Activated B cell treated with CpG ODN at 0.5 μM for 24 hours (primary cell): ENCODE measurements around the gene THOP1. TPM values are rescaled to one million over a fixed set of nuclear protein-coding genes. Genes with fewer than 3 reads are reported as not detected.

ENCODE experiments used
- ATAC-seq: fragments of 200-7000 bp; cut with Tn5 transposase; one replicate; pipeline ENCODE4 v1.10.0; 2021; ENCODE audit warnings: low read depth, mild to moderate bottlenecking, moderate library complexity
- CTCF ChIA-PET: fragments of 350-600 bp; sonication (Branson Sonifier 250); formaldehyde crosslinking; loops from one replicate; lab custom pipeline; 2021; ENCODE audit warnings: antibody characterized with exemption; lab: Charles Lee
- POLR2A ChIA-PET: fragments of 350-600 bp; sonication (Branson Sonifier 250); formaldehyde crosslinking; loops from one replicate; lab custom pipeline; 2021; ENCODE audit warnings: antibody characterized with exemption; lab: Charles Lee
- DNase-seq: peaks from one replicate; pipeline ENCODE4 v3.0.0; 2022
- H3K27ac Mint-ChIP-seq: one replicate; pipeline ENCODE4 v1.8.0; 2020; ENCODE audit warnings: mixed read lengths
- H3K27me3 Mint-ChIP-seq: one replicate; pipeline ENCODE4 v1.8.0; 2021; ENCODE audit warnings: mixed read lengths
- H3K36me3 Mint-ChIP-seq: one replicate; pipeline ENCODE4 v1.8.0; 2021; ENCODE audit warnings: low read depth, mixed read lengths
- H3K4me1 Mint-ChIP-seq: one replicate; pipeline ENCODE4 v1.8.0; 2021; ENCODE audit warnings: mixed read lengths
- H3K4me3 Mint-ChIP-seq: one replicate; pipeline ENCODE4 v1.8.0; 2020; ENCODE audit warnings: mild to moderate bottlenecking, mixed read lengths
- H3K9me3 Mint-ChIP-seq: one replicate; pipeline ENCODE4 v1.8.0; 2020; ENCODE audit warnings: mixed read lengths
- intact Hi-C: fragments of 100-400 bp; cut with micrococcal nuclease; formaldehyde crosslinking; loops from one replicate; pipeline ENCODE4 v1.15.1; 2024
- total RNA-seq: library from RNA; stranded (reverse); gene quantifications from 2 replicates; pipeline ENCODE4 v1.2.3, GENCODE V29; 2022
- TF ChIP-seq, protein P1 (sequence below): fragments of 200-600 bp; IDR thresholded peaks from one replicate; pipeline ENCODE4 v1.8.0; 2022; ENCODE audit warnings: antibody characterized with exemption, mild to moderate bottlenecking

THOP1 gene
- total RNA-seq, 1 donor from 2014 or later = 104 TPM

DNA sequence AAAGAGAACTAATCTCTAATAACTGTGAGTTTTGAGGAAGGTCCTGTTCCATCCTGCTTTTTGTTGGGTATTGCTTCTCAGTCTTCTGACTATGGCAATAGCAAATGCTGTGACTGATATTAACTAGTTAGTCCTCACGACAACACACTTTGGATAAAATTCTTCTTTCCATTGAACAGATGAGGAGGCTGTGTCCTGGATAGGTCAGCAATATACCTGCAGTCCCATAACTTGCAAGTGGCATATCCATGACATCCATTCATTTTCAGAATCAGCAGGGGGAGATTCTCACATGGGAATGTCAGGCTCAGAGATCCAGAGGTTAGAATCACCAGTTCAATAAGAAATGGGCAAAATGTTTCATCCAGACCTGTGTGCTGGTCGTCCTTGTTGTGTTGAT lies 41.7 kb downstream of the THOP1 start:
- CTCF ChIA-PET = no interaction called here
- intact Hi-C loops = no loop called here
- H3K4me3 Mint-ChIP-seq = no peak overlapping the region
- TF ChIP-seq, protein P1, sequence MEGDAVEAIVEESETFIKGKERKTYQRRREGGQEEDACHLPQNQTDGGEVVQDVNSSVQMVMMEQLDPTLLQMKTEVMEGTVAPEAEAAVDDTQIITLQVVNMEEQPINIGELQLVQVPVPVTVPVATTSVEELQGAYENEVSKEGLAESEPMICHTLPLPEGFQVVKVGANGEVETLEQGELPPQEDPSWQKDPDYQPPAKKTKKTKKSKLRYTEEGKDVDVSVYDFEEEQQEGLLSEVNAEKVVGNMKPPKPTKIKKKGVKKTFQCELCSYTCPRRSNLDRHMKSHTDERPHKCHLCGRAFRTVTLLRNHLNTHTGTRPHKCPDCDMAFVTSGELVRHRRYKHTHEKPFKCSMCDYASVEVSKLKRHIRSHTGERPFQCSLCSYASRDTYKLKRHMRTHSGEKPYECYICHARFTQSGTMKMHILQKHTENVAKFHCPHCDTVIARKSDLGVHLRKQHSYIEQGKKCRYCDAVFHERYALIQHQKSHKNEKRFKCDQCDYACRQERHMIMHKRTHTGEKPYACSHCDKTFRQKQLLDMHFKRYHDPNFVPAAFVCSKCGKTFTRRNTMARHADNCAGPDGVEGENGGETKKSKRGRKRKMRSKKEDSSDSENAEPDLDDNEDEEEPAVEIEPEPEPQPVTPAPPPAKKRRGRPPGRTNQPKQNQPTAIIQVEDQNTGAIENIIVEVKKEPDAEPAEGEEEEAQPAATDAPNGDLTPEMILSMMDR = no peak
- no peaks in the 10 kb centered on the region for H3K27me3 Mint-ChIP-seq
- DNase-seq = no peak
- no peak for ATAC-seq
- POLR2A ChIA-PET = no interaction called here
- H3K4me1 Mint-ChIP-seq = peaks cover 7% of the 10 kb centered on the region
- peaks cover 12% of the 10 kb centered on the region for H3K36me3 Mint-ChIP-seq
- no peak overlapping the region for H3K27ac Mint-ChIP-seq
- H3K9me3 Mint-ChIP-seq = peaks cover 8% of the 10 kb centered on the region

DNA sequence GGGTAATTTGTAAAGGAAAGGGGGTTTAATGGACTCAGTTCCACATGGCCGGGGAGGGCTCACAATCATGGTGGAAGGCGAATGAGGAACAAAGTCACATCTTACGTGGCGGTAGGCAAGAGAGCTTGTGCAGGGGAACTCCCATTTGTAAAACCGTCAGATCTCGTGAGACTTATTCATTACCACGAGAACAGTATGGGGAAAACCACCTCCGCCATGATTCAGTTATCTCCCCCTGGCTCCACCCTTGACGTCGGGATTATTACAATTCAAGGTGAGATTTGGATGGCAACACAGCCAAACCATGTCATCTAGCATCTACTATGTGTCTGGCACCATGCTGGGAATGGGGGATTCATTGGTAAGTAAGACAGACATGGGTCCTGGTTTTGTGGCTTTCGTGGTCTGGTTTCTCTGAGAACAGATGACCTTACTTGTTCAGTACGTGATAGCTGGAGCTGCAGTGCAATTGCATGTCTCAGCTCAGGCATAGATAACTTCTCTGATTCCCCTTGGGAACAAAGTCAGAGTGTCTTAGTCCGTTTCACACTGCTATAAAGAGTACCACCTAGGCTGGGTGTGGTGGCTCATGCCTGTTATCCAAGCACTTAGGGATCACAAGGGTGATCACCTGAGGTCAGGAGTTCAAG lies 42.7 kb downstream of the THOP1 start:
- ChIA-PET POLR2A (interaction anchor here (0.6 kb wide), 1 partner anchor 1253 kb away, joined by 3 read pairs; no protein-coding TSS in a partner anchor), CTCF (interaction anchor here (0.7 kb wide), 1 partner anchor 179 kb away, joined by 3 read pairs; no protein-coding TSS in a partner anchor)
- DNase-seq (no peak), ATAC-seq (peak; percentile 79)
- intact Hi-C loops = no loop called here
- H3K4me1 Mint-ChIP-seq = peaks cover 7% of the 10 kb centered on the region
- peaks cover 20% of the 10 kb centered on the region for H3K36me3 Mint-ChIP-seq
- peaks cover 12% of the 10 kb centered on the region for H3K9me3 Mint-ChIP-seq
- peak overlapping the region; percentile 52 for H3K4me3 Mint-ChIP-seq
- H3K27me3 Mint-ChIP-seq = no peaks in the 10 kb centered on the region
- peak overlapping the region; percentile 79 for H3K27ac Mint-ChIP-seq
- TF ChIP-seq, protein P1 = no peak

DNA sequence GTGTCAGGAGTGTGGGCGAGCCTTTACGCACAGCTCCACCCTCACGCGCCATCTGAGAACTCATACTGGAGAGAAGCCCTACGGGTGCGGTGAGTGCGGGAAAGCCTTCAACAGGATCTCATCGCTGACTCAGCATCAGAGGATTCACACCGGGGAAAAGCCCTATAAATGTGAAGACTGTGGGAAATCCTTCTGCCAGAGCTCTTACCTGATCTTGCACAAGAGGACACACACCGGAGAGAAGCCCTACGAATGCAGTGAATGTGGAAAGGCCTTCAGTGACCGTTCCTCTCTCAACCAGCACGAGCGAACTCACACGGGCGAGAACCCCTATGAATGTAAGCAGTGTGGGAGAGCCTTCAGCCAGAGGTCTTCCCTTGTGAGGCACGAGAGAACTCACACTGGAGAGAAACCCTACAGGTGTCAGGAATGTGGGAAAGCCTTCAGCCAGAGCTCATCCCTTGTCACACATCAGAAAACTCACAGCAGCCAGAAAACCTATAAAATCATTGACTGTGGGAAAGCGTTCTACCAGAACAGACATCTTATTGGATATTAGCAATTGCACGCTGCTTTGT lies 49.1 kb downstream of the THOP1 start:
- Mint-ChIP-seq H3K36me3 (peaks cover 39% of the 10 kb centered on the region), H3K4me1 (no peaks in the 10 kb centered on the region), H3K27me3 (no peaks in the 10 kb centered on the region), H3K27ac (no peak overlapping the region), H3K9me3 (peaks cover 27% of the 10 kb centered on the region), H3K4me3 (no peak overlapping the region)
- ChIA-PET POLR2A (no interaction called here), CTCF (no interaction called here)
- intact Hi-C loops = no loop called here
- TF ChIP-seq, protein P1 = no peak
- no peak for ATAC-seq
- DNase-seq = no peak

DNA sequence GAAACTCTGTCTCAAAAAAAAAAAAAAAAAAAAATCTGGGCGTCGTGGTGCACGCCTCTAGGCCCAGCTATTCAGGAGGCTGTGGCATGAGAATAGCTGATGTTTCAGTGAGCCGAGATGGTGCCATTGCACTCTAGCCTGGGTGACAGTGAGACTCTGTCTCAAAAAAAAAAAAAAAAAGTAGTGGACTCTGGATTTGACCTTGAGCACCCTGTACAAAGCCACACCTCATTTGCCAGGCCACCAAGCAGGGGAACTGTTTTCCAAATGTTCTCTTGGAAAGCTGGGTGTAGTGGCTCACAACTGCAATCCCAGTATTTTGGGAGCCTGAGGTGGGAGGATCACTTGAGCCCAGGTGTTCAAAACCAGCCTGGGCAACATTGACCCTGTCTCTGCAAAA lies 52.1 kb downstream of the THOP1 start:
- TF ChIP-seq, protein P1 = no peak
- intact Hi-C loops = no loop called here
- no peak overlapping the region for H3K27ac Mint-ChIP-seq
- H3K4me1 Mint-ChIP-seq = peaks cover 6% of the 10 kb centered on the region
- peaks cover 36% of the 10 kb centered on the region for H3K36me3 Mint-ChIP-seq
- ATAC-seq (no peak), DNase-seq (no peak)
- CTCF ChIA-PET = no interaction called here
- POLR2A ChIA-PET = interaction anchor here (0.7 kb wide), 2 partner anchors 54 to 916 kb away, joined by 4 to 6 read pairs; partner anchors contain the start of gene SGTA
- H3K4me3 Mint-ChIP-seq = no peak overlapping the region
- H3K9me3 Mint-ChIP-seq = peaks cover 24% of the 10 kb centered on the region
- H3K27me3 Mint-ChIP-seq = no peaks in the 10 kb centered on the region
